HG03571 (cell line): Measurements from ENCODE around the gene P2RY8.
"Not testable (repeated sequence)": the region's sequence is repeated elsewhere in the genome, so short reads cannot be mapped to it uniquely, and the experiment has no call there.

Experiments
- ATAC-seq: cut with Tn5 transposase; IDR thresholded peaks from one replicate; pipeline ENCODE4 v1.9.1; 2021; ENCODE audit not compliant: unreplicated experiment

The P2RY8 gene

DNA sequence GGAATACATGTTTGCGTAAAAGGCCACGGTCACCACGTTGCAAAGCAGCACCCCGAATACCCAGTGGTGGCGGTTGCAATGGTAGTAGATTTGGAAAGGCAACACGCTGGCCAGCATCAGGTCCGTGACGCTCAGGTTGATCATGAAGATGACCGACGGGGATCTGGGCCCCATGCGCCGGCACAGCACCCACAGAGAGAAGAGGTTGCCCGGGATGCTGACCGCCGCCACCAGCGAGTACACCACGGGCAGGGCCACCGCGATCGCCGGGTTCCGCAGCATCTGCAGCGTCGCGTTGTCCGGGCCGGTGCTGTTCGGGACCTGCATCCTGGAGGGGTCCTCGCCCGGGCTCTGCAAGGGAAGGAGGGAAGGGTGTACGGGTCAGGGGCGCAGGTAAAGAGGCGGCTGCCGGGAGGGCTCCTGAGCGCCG lies 70.7 kb downstream of the P2RY8 start:
- ATAC-seq, result no peak

DNA sequence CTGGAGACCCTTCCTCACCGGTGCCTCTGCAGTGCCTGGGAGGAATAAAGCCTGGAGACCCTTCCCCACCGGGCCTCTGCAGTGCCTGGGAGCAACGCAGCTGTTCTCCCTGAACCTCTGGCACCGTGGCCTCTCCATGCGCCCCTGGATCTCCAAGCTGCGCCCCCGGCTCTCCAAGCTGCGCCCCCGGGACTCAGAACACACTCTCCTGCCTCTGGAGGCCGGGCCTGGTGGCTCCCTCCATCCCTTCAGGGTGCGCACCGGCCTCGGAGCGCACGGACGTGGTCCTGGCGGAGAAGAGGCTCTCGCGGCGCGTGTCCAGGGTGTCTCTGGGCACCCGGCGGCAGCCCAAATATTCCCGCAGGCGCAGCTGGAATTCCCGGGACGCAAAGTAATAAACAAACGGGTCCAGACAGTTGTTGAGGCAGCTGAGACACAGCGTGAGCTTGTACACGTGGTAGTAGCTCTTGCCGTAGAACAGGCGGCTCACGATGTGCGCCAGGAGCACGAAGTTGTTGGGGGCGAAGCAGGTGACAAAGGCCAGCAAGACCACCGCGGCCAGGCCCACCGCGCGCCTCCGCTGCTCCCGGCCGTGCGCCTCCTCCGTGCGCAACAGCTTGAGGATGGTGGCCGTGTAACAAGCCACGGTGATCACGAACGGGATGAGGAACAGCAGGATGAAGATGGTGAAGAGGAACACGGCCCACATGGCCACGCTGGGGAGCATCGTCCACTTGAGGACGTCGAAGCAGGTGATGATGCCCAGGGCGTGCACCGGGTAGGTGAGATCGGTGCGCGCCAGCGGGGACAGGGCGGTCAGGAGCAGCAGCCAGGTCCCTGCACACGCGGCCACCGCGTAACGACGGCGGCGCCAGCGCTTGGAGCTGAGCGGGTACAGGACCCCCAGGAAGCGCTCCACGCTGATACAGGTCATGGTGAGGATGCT lies 71.4 kb downstream of the P2RY8 start:
- no peak for ATAC-seq

DNA sequence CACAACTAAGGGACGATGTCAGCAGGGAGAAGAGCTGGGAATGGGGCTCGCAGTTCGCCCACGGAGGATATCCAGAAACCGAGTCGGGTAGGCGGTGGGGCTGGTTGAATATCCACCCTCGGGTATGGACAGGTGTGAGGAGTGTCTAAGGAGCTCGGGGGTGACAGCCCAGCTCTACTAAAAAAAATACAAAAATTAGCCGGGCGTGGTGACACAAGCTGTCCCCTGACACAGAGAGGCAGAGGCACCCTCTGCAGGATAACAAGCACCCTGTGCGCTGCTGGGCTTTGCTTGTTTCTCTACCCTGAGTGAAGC lies 72.1 kb downstream of the P2RY8 start:
- ATAC-seq, result no peak

DNA sequence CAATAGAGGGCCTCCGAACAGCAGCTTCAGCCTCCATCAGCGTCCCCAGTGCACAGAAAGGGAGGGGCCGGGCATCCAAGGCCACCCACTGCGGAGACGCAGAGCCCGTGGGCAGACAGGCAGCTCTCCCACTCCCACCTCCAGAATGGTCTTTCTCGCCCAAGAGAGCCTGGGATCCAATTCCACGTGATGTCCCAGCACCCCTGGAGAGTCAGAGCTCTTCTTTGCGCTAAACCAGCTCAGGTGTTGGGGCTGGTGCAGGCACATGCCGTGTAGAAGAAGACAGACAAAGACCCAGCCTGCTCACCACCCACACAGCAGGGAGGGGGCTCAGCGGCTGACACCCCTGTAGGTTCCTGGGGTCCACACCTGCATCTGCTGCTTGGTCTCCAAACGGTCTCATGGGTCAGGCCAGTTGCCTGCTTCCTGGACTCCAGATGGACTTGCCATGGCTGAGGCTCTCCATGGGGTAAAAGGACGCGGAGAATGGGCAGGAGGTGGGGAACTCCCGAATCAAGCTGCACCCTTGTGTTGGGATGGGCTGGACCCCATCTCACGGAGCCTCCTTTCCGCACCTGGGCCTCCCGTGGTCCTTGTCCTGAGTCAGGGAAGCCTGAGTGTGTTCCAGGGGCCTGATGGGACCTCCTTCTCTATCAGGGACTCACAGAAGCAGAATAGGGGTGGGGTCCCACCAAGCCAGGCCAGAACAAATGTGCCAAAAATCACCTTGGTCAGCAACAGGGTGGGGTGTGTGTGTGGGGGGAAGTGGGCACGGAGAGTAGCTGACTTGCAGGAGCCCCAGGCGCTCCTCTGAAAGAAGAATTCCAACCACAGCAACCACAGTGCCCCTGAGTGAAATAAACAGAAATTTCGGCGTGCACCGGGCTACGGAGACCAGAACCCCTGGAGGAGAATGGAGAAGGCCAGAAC lies 72.7 kb downstream of the P2RY8 start:
- no peak for ATAC-seq

DNA sequence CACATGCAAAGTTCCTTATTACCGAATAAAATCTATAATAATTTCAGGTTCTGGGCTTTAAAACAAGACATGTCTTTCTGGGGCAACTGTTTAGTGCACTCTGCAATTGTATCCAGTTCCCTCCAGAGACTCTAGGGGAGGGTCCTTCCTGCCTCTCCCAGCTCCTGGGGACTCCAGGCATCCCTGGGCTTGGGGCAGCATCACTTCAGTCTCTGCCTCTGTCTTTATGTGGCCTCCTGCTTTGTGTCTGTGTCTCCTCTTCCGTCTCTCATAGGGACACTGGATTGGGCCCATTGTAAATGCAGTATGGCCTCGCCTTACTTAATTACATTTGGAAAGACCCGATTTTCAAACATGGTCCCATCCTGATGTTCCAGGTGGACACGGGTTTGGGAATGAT lies 73.4 kb downstream of the P2RY8 start:
- no peak for ATAC-seq

DNA sequence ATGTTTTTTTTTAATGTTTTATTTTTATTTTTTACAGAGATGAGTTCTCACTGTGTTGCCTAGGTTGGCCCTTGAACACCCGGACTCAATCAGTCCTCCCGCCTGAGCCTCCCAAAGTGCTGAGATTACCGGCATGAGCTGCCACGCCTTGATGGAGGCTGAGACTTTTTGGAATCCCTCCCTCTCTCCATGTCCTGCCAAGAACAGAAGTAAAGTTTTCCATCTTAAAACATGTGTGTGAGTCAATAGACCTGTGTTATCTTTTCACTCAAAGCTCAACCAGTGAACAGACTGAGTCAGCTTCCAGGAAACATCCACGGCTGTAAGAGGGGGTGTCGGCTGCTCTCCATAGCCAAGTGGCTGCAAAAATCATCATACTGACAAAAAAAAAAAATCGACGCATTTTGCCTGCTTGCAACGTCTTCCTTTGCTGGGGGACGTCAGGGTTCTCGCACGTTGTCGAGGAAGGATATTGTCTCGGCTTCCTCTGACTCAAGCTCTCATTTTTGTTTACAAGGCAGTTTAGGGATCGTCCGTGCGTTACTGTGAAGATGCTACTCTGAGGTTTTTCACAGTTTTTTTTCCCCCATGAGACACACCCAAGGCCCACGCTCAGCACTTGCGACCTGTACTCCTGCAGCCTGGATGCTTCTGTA lies 74.3 kb downstream of the P2RY8 start:
- ATAC-seq, result no peak

DNA sequence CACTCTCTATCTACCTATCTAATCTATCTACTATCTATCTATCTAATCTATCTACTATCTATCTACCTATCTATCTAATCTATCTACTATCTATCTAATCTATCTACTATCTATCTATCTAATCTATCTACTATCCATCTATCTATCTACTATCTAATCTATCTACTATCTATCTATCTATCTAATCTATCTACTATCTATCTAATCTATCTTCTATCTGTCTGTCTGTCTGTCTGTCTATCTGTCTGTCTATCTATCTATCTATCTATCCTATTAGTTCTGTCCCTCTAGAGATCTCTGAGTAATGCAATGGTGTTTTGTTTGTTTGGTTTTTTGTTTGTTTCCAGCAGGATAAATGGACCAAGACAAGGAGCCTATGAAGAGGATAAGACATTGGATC lies 74.9 kb downstream of the P2RY8 start:
- no peak for ATAC-seq

DNA sequence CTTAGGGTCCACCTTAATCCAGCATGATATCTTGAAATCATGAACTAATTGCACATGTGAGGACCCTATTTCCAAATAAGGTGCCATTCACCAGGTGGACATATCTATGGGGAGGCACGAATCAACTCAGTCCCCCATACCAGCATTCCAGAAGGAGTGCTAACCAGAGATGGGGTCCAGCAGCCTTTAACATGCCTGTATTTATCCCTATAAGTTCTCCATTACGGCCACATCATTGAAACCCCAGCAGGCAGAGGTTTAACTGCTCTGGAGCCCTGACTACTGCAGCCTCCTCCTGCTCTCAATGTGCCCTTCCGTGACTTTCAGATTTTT lies 81.1 kb downstream of the P2RY8 start:
- ATAC-seq, result no peak

DNA sequence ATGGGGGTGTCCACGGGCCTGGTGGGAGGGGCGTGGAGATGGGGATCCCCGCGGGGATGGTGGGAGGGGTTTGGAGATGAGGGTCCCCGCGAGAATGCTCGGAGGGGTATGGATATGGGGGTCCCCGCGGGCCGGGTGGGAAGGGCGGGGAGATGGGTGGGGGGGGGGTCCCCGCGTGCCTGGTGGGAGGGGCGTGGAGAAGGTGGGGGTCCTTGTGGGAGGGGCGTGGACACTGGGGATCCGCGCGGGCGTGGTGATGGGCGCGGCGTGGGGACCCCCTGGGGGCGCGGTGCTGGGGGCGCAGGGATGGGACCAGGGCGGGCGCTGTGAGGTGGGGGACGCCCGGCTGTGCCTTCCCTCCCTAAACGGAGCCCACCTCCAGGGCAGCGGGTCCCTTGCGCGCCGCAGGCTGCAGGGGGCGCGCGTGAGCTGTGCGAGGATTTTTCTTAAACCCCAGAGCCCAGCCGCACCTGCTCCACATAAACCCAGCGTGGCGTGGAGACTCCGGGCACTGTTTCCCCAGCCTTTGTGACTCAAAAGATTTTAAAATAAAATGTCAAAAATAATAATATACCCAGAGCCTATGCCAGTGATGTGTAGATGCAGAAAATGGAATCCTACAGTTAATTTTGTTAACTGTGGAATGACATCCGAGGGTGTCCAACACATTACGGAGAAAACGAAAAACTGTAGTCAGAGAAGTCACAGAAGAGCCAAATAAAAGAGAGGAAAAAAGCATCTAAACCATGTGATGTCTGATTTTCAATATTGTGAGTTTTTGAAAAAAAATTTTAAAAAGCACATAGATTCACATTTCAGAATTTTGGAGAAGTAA lies 82.8 kb downstream of the P2RY8 start:
- ATAC-seq, result peak; percentile 39

DNA sequence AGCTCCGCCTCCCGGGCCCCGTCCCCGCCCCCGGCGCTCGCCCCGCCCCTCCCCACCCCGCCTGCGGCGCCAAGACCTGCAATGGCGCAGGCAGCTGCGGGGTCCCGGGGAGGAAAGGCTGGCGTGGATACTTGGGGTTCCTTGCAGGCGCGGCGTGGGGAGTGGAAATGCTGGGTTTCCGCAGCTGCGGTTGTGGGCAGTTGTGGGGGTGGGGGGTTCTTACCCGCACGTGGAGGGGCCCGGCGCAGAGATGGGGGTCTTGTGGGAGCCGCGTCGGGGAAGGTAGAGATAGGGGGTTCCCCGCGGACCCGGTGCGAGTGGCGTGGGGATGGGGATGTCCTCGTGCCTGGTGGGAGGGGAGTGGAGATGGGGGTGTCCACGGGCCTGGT lies 83.6 kb downstream of the P2RY8 start:
- ATAC-seq, result peak; percentile 7

DNA sequence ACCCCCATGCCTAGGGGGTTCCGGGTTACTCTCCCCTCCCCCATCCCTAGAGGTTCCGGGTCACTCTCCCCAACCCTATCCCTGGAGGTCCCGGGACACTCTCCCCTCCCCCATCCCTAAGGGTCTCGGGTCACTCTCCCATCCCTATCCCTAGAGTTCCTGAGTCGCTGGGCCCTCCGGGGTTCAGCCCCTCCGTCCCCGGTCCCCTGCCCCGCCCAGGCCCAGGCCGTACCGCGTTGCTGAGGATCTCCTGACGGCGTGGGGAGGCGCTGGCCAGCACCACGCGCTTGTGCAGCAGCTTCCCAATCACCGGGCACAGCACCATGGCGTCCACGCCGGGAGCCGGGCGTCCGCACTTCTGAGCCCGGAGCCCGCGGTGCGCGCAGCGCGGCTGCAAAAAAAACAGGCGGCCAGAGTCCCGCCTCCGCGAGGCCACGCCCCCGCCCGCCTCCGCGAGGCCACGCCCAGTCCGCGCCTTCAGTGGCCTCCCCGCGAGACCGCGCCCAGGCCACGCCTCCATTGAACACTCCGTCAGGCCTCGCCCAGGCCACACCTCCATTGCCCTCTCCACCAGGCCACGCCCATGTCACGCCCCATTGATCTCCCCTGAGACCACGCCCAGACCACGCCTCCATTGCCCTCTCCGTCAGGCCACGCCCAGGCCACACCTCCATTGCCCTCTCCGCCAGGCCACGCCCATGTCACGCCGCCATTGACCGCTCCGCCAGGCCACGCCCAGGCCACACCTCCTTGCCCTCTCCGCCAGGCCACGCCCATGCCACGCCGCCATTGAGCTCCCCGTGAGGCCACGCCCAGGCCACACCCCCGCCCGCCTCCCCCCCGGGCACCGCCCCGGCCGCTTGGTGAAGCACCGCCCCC lies 84.2 kb downstream of the P2RY8 start, which contains the start of gene ASMTL:
ASMTL (minus strand) TSS at position 394 of the 879 bp plus-strand sequence; CDS start at position 325, 69 bp downstream.
- peak; percentile 60 for ATAC-seq

DNA sequence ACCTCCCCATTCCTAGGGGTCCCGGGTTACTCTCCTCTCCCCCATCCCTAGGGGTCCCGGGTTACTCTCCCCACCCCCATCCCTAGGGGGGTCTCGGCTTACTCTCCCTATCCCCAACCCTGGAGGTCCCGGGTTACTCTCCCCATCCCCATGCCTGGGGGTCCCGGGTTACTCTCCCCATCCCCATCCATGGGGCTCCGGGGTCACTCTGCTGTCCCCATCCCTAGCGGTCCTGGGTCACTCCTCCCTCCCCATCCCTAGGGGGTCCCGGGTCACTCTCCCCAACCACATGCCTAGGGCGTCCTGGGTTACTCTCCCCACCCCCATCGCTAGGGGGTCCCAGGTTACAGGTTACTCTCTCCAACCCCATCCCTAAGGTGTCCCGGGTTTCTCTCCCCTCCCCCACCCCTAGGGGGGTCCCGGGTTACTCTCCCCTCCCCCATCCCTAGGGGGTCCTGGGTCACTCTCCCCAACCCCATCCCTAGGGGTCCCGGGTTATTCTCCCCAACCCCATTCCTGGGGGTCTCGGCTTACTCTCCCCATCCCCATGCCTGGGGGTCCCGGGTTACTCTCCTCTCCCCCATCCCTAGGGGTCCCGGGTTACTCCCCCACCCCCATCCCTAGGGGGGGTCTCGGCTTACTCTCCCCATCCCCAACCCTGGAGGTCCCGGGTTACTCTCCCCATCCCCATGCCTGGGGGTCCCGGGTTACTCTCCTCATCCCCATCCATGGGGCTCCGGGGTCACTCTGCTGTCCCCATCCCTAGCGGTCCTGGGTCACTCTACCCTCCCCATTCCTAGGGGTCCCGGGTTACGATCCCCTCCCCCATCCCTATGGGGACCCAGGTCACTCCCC lies 85.1 kb downstream of the P2RY8 start:
- no peak for ATAC-seq

DNA sequence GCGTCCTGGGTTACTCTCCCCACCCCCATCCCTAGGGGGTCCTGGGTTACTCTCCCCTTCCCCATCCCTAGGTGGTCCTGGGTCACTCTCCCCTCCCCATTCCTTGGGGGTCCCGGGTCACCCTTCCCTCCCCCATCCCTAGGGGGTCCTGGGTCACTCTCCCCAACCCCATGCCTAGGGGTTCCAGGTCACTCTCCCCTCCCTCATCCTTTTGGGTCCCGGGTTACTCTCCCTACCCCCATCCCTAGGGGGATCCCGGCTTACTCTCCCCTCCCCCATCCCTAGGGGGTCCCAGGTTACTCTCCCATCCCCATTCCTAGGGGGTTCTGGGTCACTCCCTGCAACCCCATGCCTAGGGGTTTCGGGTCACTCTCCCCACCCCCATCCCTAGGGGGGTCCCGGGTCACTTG lies 85.7 kb downstream of the P2RY8 start:
- no peak for ATAC-seq

DNA sequence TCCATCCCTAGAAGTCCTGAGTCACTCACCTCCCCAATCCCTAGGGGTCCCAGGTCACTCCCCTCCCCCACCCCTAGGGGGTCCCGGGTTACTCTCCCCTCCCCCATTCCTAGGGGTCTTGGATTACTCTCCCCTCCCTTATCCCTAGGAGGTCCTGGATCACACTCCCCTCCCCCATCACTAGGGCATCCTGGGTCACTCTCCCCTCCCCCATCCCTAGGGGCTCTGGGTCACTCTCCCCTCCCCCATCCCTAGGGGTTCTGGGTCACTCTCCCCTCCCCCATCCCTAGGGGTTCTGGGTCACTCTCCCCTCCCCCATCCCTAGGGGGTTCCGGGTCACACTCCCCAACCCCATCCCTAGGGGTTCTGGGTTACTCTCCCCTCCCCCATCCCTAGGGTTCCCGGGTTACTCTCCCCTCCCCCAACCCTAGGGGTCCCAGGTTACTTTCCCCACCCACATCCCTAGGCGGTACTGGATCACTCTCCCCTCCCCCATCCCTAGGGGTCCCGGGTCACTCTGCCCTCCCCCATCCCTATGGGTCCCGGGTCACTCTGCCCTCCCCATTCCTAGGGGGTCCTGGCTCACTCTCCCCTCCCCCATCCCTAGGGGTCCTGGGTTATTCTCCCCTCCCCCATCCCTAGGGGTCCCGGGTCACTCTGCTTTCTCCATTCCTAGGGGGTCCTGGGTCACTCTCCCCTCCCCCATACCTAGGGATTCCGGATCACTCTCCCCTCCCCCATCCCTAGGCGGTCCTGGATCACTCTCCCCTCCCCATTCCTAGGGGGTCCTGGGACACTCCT lies 86.4 kb downstream of the P2RY8 start:
- no peak for ATAC-seq

DNA sequence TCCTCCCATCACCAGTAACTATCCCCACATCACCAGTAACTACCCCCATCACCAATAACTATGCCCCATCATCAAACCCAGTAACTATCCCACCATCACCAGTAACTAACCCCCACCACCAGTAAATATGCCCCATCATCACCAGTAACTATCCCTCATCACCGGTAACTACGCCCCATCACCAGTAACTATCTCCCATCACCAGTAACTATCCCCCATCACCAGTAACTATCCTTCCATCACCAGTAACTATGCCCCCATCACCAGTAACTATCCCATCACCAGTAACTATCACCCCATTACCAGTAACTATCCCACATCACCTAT lies 87.2 kb downstream of the P2RY8 start:
- ATAC-seq, result no peak

DNA sequence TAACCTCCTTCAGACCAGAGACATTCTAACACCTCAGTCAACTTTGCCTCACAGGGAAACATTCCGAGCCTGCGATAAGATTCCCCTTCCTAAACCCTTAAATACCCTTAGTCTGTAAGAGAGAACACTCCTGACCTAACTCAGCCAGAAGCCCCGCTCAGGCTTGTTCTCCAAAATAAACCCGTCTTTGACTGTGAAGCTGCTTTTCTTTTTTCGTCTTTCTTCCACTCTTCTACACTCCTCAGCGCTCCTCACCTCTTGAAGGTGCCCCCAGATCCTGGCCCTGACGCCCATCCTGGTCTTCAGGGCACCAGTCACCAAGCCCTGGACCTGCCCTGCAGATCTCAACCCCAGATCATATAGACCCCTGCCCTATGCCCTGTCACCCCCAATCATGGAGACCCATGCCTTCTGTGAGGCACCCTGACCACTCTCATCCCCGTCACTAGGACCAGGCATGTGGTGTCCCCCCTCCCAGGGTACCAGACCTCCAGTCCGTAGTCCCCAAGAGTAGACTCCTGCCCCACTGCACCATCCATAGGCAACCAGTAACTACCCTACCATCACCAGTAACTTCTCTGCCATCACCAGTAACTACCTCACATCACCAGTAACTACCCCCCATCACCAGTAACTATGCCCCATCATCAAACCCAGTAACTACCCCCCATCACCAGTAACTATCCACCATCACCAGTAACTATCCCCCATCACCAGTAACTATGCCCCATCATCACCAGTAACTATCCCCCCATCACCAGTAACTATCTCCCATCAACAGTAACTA lies 87.8 kb downstream of the P2RY8 start:
- no peak for ATAC-seq

DNA sequence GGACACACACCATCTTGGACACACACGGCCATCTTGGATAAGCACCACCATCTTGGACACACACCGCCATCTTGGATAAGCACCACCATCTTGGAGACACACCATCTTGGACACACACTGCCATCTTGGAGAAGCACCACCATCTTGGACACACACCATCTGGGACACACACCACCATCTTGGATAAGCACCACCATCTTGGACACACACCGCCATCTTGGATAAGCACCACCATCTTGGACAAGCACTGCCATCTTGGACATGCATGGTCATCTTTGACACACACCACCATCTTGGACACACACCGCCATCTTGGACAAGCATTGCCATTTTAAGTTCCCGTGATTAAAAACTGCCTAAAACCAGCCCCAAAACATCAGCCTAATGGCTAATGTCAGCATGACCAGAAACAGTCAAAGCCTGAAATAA lies 88.4 kb downstream of the P2RY8 start:
- ATAC-seq, result not testable (repeated sequence)
